Ovary (tissue), 3 donors: Measurements from ENCODE around the gene LENG8.

Experiments
- EP300 ChIP-seq: sonication (generic); formaldehyde crosslinking; IDR thresholded peaks from one replicate; pipeline ENCODE4 v1.6.1; 2017; ENCODE audit warnings: antibody characterized with exemption
- POLR2A ChIP-seq: fragments of 450-650 bp; IDR thresholded peaks from one replicate; pipeline ENCODE4 v1.6.1; 2017; ENCODE audit warnings: antibody characterized with exemption, mild to moderate bottlenecking, moderate library complexity
- TF ChIP-seq, protein P1 (sequence below), 3 donors: fragments of 450-650 bp in 2 of 3; fragments of 200-600 bp in 1 of 3; IDR thresholded peaks; one replicate each; pipeline versions ENCODE4 v1.5.1 to v1.8.0; 2016 to 2022; ENCODE audit warnings: antibody characterized with exemption in 3 of 3, mild to moderate bottlenecking in 1 of 3
- donor health status: DM: no; HTN: no; CAD: no.

DNA sequence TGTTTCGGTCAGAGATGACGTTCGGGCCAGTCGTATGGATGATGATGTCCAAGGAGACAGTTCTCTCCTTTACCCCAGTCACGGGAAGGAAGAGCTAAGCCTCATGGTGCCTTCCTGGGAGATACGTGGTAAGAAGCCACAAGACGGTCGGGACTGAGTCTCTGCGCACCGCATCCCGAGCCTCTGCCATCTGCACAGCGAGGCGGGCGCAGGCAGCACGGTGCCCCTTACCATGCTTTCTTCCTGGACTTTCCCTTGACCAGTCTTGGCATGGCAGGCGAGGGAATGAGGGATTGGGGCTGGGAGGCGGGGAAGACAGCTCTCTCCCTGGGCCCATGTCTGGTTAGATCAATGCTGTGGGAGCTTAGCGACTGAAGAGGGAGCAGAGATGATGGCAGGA lies 43.6 kb downstream of the LENG8 start:
- TF ChIP-seq, protein P1, sequence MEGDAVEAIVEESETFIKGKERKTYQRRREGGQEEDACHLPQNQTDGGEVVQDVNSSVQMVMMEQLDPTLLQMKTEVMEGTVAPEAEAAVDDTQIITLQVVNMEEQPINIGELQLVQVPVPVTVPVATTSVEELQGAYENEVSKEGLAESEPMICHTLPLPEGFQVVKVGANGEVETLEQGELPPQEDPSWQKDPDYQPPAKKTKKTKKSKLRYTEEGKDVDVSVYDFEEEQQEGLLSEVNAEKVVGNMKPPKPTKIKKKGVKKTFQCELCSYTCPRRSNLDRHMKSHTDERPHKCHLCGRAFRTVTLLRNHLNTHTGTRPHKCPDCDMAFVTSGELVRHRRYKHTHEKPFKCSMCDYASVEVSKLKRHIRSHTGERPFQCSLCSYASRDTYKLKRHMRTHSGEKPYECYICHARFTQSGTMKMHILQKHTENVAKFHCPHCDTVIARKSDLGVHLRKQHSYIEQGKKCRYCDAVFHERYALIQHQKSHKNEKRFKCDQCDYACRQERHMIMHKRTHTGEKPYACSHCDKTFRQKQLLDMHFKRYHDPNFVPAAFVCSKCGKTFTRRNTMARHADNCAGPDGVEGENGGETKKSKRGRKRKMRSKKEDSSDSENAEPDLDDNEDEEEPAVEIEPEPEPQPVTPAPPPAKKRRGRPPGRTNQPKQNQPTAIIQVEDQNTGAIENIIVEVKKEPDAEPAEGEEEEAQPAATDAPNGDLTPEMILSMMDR (IDR thresholded peaks at IDR 0.05), result no peak
- TF ChIP-seq EP300, result no peak
- TF ChIP-seq POLR2A, result no peak
